HepG2 (cell line): ENCODE data around the gene SACS. TPM values are rescaled to one million over a fixed set of nuclear protein-coding genes. Genes with fewer than 3 reads are reported as not detected.

ENCODE experiments used
- ATAC-seq: fragments of 200-7000 bp; cut with Tn5 transposase; 3 replicates; pipeline ENCODE4 v1.9.1; 2020; ENCODE audit warnings: mild to moderate bottlenecking, moderate library complexity
- BruUV-seq: library from RNA; stranded (reverse); fragments of 400-500 nt; replicated peaks from 2 replicates; lab custom pipeline; 2021; lab: Mats Ljungman, UMichigan
- CTCF ChIA-PET: fragments of 300-600 bp; formaldehyde crosslinking; extraction: SDS; loops from one replicate; lab custom pipeline; 2021; ENCODE audit warnings: low total read pairs, inconsistent platforms, low intra/inter-chr PET ratio; lab: Yijun Ruan, JAX
- POLR2A ChIA-PET: fragments of 350-600 bp; sonication (Branson Sonifier 250); formaldehyde crosslinking; loops from one replicate; lab custom pipeline; 2020; ENCODE audit warnings: antibody characterized with exemption, inconsistent platforms; lab: Yijun Ruan, JAX
- DNase-seq: peaks from one replicate; pipeline ENCODE4 v3.0.0-alpha.2; 2015; ENCODE audit warnings: low spot score
- FAIRE-seq: peaks from 3 replicates; lab custom pipeline; 2011; peaks lifted over from hg19 to GRCh38; lab: Jason Lieb, UNC
- H2AFZ ChIP-seq: one replicate; pipeline ENCODE4 v1.6.1; 2011; ENCODE audit warnings: low read length, inconsistent platforms
- H3K27ac ChIP-seq: fragments of 300-600 bp; 3 replicates; pipeline ENCODE4 v1.8.0; 2011; ENCODE audit warnings: mixed run types, mild to moderate bottlenecking, mixed read lengths, low read length, inconsistent platforms; ENCODE audit not compliant: insufficient read depth; ENCODE audit errors: extremely low read length
- H3K27me3 ChIP-seq, 2 experiments: fragments of 200-600 bp in 1 of 2; 2 replicates in 1 of 2; 3 replicates in 1 of 2; pipeline versions ENCODE4 v1.6.0 to v1.8.0; 2011; ENCODE audit warnings: low read length in 2 of 2, mild to moderate bottlenecking in 2 of 2, moderate library complexity in 2 of 2, inconsistent platforms in 1 of 2; ENCODE audit not compliant: insufficient read depth in 2 of 2, control insufficient read depth in 1 of 2
- H3K36me3 ChIP-seq, 2 experiments: fragments of 200-600 bp in 1 of 2; replicated peaks in 1 of 2; 2 replicates in 1 of 2; 3 replicates in 1 of 2; pipeline versions ENCODE4 v1.5.1 to v1.8.0; 2011; ENCODE audit warnings: low read length in 2 of 2, inconsistent platforms in 1 of 2; ENCODE audit not compliant: insufficient read depth in 2 of 2, control insufficient read depth in 1 of 2
- H3K4me1 ChIP-seq: 2 replicates; pipeline ENCODE4 v1.5.1; 2012; ENCODE audit warnings: low read length, inconsistent platforms; ENCODE audit not compliant: insufficient read depth
- H3K4me2 ChIP-seq: 2 replicates; pipeline ENCODE4 v1.6.0; 2011; ENCODE audit warnings: low read depth, low read length, inconsistent platforms
- H3K4me3 ChIP-seq, 3 experiments: fragments of 200-600 bp in 1 of 3; sonication (generic), shearing (Covaris generic) in 1 of 3; replicated peaks in 1 of 3; 2 replicates each; pipeline ENCODE4 v1.5.1; 2011 to 2016; ENCODE audit warnings: low read length in 3 of 3, inconsistent platforms in 2 of 3, low read depth in 2 of 3, mild to moderate bottlenecking in 2 of 3, control low read depth in 1 of 3, mixed read lengths in 1 of 3; ENCODE audit not compliant: insufficient read depth in 1 of 3
- H3K79me2 ChIP-seq: one replicate; pipeline ENCODE4 v1.6.1; 2011; ENCODE audit warnings: low read length, inconsistent platforms; ENCODE audit not compliant: insufficient read depth
- H3K9ac ChIP-seq: 2 replicates; pipeline ENCODE4 v1.6.0; 2011; ENCODE audit warnings: mild to moderate bottlenecking, low read depth, low read length, inconsistent platforms; ENCODE audit not compliant: insufficient read depth
- H3K9me3 ChIP-seq: 2 replicates; pipeline ENCODE4 v1.5.1; 2012; ENCODE audit warnings: mild to moderate bottlenecking, low read length
- H4K20me1 ChIP-seq: 2 replicates; pipeline ENCODE4 v1.6.0; 2011; ENCODE audit warnings: inconsistent platforms, mild to moderate bottlenecking, low read length, moderate library complexity; ENCODE audit not compliant: insufficient read depth
- JARID2 ChIP-seq: sonication (generic); formaldehyde crosslinking; IDR thresholded peaks from 2 replicates; pipeline ENCODE4 v1.8.1; 2023; ENCODE audit warnings: missing genetic modification reagents, inconsistent platforms; ENCODE audit not compliant: insufficient replicate concordance
- MBNL3 ChIP-seq: fragments of 250-450 bp; sonication (Bioruptor Pico); conservative IDR thresholded peaks from 2 replicates; pipeline ENCODE4 v1.8.0; 2022; ENCODE audit warnings: mild to moderate bottlenecking, inconsistent platforms
- MEIS1 ChIP-seq: sonication (generic); formaldehyde crosslinking; IDR thresholded peaks from 2 replicates; pipeline ENCODE4 v1.9.0; 2021; ENCODE audit warnings: mild to moderate bottlenecking, missing genetic modification reagents, moderate library complexity, borderline replicate concordance
- MTF1 ChIP-seq: sonication (generic); formaldehyde crosslinking; IDR thresholded peaks from 2 replicates; pipeline ENCODE4 v1.5.0; 2020; ENCODE audit warnings: missing genetic modification reagents
- PTBP1 ChIP-seq: fragments of 200-400 bp; formaldehyde crosslinking; IDR thresholded peaks from 2 replicates; pipeline ENCODE4 v1.6.1; 2018; ENCODE audit warnings: low read length, low read depth; ENCODE audit not compliant: poor library complexity, severe bottlenecking
- SIN3B ChIP-seq: fragments of 150-350 bp; IDR thresholded peaks from 2 replicates; pipeline ENCODE4 v1.6.1; 2014; ENCODE audit warnings: low read length
- TBX2 ChIP-seq: sonication (generic); formaldehyde crosslinking; IDR thresholded peaks from 2 replicates; pipeline ENCODE4 v1.5.0; 2020; ENCODE audit warnings: missing genetic modification reagents, mild to moderate bottlenecking, borderline replicate concordance
- TGIF2 ChIP-seq: IDR thresholded peaks from 2 replicates; pipeline ENCODE4 v1.6.1; 2016; ENCODE audit warnings: control low read depth, missing compliant biosample characterization
- ZBTB7B ChIP-seq: sonication (generic); formaldehyde crosslinking; IDR thresholded peaks from 2 replicates; pipeline ENCODE4 v1.4.0; 2020; ENCODE audit warnings: missing genetic modification reagents
- ZFAT ChIP-seq: sonication (generic); formaldehyde crosslinking; conservative IDR thresholded peaks from 2 replicates; pipeline ENCODE4 v1.8.1; 2023; ENCODE audit warnings: missing genetic modification reagents, inconsistent platforms
- ZNF205 ChIP-seq: IDR thresholded peaks from 2 replicates; pipeline ENCODE4 v1.6.1; 2018; ENCODE audit warnings: missing biosample characterization, missing genetic modification reagents
- ZNF550 ChIP-seq: sonication (generic); formaldehyde crosslinking; IDR thresholded peaks from 2 replicates; pipeline ENCODE4 v1.4.0; 2020; ENCODE audit warnings: mild to moderate bottlenecking, missing genetic modification reagents, borderline replicate concordance
- ZNF558 ChIP-seq: sonication (generic); formaldehyde crosslinking; IDR thresholded peaks from 2 replicates; pipeline ENCODE4 v1.9.0; 2022; ENCODE audit warnings: mild to moderate bottlenecking, missing genetic modification reagents, borderline replicate concordance
- ZNF850 ChIP-seq: sonication (generic); formaldehyde crosslinking; conservative IDR thresholded peaks from 2 replicates; pipeline ENCODE4 v1.9.0; 2021; ENCODE audit warnings: mild to moderate bottlenecking, missing genetic modification reagents
- ZZZ3 ChIP-seq: sonication (generic); formaldehyde crosslinking; IDR thresholded peaks from 2 replicates; pipeline ENCODE4 v1.4.0; 2020; ENCODE audit warnings: missing genetic modification reagents, mild to moderate bottlenecking, borderline replicate concordance
- WGBS: methylation state at CpG from one replicate; pipeline ENCODE4 v1.1.6; 2017; ENCODE audit warnings: low lambda C conversion rate; 5-methylcytosine and 5-hydroxymethylcytosine counted together
- in situ Hi-C: cut with HindIII; loops from 2 replicates; pipeline ENCODE4 v1.10.0; 2017; ENCODE audit warnings: low pct_unique_long_range_greater_than_20kb; ENCODE audit not compliant: extremely low pct_ligation_motif_present
- intact Hi-C: fragments of 100-400 bp; cut with micrococcal nuclease; formaldehyde crosslinking; loops from one replicate; pipeline ENCODE4 v1.10.0; 2022; ENCODE audit not compliant: unreplicated experiment
- polyA plus RNA-seq, 8 experiments: library from polyadenylated mRNA; depleted of rRNA in 3 of 8; stranded (reverse) in 7 of 8; unstranded in 1 of 8; fragments of >200 nt; fragmentation: Illumina TruSeq in 4 of 8; extraction: Trizol in 4 of 8; gene quantifications; 2 replicates each; pipeline versions ENCODE4 v1.2.1 to v1.2.3, GENCODE V29; 2011 to 2016; ENCODE audit warnings: low read depth in 4 of 8, missing spikeins in 1 of 8, mixed read lengths in 1 of 8; ENCODE audit not compliant: insufficient read depth in 1 of 8
- total RNA-seq, 5 experiments: library from RNA; depleted of rRNA; stranded (reverse); fragments of >200 nt; fragmentation: Illumina TruSeq; extraction: Trizol; gene quantifications; 2 replicates each; pipeline ENCODE4 v1.2.3, GENCODE V29; 2016; ENCODE audit warnings: low read depth in 1 of 5
- TF ChIP-seq, protein P1 (sequence below), 2 experiments: fragments of 450-650 bp in 1 of 2; sonication (generic) in 1 of 2; formaldehyde crosslinking; IDR thresholded peaks; 2 replicates each; pipeline versions ENCODE4 v1.5.0 to v1.8.0; 2020 to 2022; ENCODE audit warnings: mild to moderate bottlenecking in 1 of 2, missing genetic modification reagents in 1 of 2
- TF ChIP-seq, protein P2 (sequence below): sonication (generic); formaldehyde crosslinking; IDR thresholded peaks from 2 replicates; pipeline ENCODE4 v1.4.0; 2020; ENCODE audit warnings: mild to moderate bottlenecking, missing genetic modification reagents
- TF ChIP-seq, protein P3 (sequence below): sonication (generic); formaldehyde crosslinking; IDR thresholded peaks from 2 replicates; pipeline ENCODE4 v1.5.0; 2020; ENCODE audit warnings: mild to moderate bottlenecking, missing genetic modification reagents

The SACS gene
- total and polyA plus RNA-seq, 2 of the 13 experiments (the other 11 are each of a cell fraction or from before 2014, with no cell fraction given) = 4.0 to 15.7 TPM

DNA sequence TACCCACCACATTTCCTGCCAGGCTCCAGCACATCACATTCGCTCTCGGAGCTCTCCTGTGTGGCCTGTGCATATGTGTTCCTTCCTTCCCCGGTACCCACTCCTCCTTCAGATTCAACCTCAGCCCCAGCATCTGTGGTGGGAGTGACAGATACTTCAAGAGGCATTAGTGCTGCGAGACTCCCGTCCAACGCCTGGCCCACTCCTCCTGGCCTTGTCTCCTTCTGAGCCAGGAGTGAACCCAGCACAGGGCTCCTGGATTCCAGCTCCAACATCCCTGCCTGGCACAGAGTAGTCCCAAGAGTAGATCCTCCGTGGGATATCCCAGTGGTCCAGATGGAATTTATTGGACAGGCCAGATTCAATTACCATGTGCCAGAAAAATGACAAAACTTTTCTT lies 55.9 kb downstream of the SACS start:
- peaks cover 0 to 22% of the 10 kb centered on the region in 2 experiments; a peak in 1 of 5 replicates for H3K27me3 ChIP-seq
- 71% methylated on average over 7 of the region's 7 CpGs for WGBS
- peaks cover 6% of the 10 kb centered on the region for H3K79me2 ChIP-seq
- H3K27ac ChIP-seq = no peak overlapping the region
- peaks cover 0 to 2% of the 10 kb centered on the region in 2 experiments; a peak in 1 of 5 replicates for H3K36me3 ChIP-seq
- POLR2A ChIA-PET = no interaction called here
- FAIRE-seq (no peak), ATAC-seq (no peak), DNase-seq (no peak)
- BruUV-seq = no TSS peak
- no peaks in the 10 kb centered on the region for H4K20me1 ChIP-seq
- H3K4me1 ChIP-seq = peaks cover 28% of the 10 kb centered on the region
- no peak overlapping the region for H3K4me3 ChIP-seq
- no peak overlapping the region for H3K4me2 ChIP-seq
- no peak overlapping the region for H3K9ac ChIP-seq
- intact Hi-C loops = no loop called here
- no peak overlapping the region for H2AFZ ChIP-seq
- in situ Hi-C loops = no loop called here
- CTCF ChIA-PET = no interaction called here
- no peaks in the 10 kb centered on the region for H3K9me3 ChIP-seq
- TF ChIP-seq MTF1 (CRISPR knock-in tag) (no peak), ZBTB7B (no peak), ZNF850 (no peak), PTBP1 (no peak), TBX2 (CRISPR knock-in tag) (no peak), JARID2 (CRISPR knock-in tag) (no peak), ZNF205 (CRISPR knock-in tag) (no peak), ZNF558 (CRISPR knock-in tag) (no peak), ZFAT (CRISPR knock-in tag) (no peak), TGIF2 (CRISPR knock-in tag) (no peak), SIN3B (no peak), ZZZ3 (CRISPR knock-in tag) (no peak), MBNL3 (CRISPR knock-in tag) (no peak), MEIS1 (CRISPR knock-in tag) (no peak), ZNF550 (CRISPR knock-in tag) (no peak)
- TF ChIP-seq, protein P1, sequence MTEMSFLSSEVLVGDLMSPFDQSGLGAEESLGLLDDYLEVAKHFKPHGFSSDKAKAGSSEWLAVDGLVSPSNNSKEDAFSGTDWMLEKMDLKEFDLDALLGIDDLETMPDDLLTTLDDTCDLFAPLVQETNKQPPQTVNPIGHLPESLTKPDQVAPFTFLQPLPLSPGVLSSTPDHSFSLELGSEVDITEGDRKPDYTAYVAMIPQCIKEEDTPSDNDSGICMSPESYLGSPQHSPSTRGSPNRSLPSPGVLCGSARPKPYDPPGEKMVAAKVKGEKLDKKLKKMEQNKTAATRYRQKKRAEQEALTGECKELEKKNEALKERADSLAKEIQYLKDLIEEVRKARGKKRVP (CRISPR knock-in tag; IDR thresholded peaks at IDR 0.05) = no peak
- TF ChIP-seq, protein P2, sequence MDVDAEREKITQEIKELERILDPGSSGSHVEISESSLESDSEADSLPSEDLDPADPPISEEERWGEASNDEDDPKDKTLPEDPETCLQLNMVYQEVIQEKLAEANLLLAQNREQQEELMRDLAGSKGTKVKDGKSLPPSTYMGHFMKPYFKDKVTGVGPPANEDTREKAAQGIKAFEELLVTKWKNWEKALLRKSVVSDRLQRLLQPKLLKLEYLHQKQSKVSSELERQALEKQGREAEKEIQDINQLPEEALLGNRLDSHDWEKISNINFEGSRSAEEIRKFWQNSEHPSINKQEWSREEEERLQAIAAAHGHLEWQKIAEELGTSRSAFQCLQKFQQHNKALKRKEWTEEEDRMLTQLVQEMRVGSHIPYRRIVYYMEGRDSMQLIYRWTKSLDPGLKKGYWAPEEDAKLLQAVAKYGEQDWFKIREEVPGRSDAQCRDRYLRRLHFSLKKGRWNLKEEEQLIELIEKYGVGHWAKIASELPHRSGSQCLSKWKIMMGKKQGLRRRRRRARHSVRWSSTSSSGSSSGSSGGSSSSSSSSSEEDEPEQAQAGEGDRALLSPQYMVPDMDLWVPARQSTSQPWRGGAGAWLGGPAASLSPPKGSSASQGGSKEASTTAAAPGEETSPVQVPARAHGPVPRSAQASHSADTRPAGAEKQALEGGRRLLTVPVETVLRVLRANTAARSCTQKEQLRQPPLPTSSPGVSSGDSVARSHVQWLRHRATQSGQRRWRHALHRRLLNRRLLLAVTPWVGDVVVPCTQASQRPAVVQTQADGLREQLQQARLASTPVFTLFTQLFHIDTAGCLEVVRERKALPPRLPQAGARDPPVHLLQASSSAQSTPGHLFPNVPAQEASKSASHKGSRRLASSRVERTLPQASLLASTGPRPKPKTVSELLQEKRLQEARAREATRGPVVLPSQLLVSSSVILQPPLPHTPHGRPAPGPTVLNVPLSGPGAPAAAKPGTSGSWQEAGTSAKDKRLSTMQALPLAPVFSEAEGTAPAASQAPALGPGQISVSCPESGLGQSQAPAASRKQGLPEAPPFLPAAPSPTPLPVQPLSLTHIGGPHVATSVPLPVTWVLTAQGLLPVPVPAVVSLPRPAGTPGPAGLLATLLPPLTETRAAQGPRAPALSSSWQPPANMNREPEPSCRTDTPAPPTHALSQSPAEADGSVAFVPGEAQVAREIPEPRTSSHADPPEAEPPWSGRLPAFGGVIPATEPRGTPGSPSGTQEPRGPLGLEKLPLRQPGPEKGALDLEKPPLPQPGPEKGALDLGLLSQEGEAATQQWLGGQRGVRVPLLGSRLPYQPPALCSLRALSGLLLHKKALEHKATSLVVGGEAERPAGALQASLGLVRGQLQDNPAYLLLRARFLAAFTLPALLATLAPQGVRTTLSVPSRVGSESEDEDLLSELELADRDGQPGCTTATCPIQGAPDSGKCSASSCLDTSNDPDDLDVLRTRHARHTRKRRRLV (CRISPR knock-in tag) = no peak
- TF ChIP-seq, protein P3, sequence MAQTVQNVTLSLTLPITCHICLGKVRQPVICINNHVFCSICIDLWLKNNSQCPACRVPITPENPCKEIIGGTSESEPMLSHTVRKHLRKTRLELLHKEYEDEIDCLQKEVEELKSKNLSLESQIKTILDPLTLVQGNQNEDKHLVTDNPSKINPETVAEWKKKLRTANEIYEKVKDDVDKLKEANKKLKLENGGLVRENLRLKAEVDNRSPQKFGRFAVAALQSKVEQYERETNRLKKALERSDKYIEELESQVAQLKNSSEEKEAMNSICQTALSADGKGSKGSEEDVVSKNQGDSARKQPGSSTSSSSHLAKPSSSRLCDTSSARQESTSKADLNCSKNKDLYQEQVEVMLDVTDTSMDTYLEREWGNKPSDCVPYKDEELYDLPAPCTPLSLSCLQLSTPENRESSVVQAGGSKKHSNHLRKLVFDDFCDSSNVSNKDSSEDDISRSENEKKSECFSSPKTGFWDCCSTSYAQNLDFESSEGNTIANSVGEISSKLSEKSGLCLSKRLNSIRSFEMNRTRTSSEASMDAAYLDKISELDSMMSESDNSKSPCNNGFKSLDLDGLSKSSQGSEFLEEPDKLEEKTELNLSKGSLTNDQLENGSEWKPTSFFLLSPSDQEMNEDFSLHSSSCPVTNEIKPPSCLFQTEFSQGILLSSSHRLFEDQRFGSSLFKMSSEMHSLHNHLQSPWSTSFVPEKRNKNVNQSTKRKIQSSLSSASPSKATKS (CRISPR knock-in tag) = no peak
